ENCODE data around the gene URB1. TPM values are rescaled to one million over a fixed set of nuclear protein-coding genes. Genes with fewer than 3 reads are reported as not detected.

URB1 gene
- total and polyA plus RNA-seq, 2 of the 8 experiments (the other 6 are each of a cell fraction or from before 2014, with no cell fraction given): 8.1 to 28.9 TPM

- H2AK5ac ChIP-seq (ENCODE audit: low read depth, low read length): no peak overlapping the region
- H3K4ac ChIP-seq (replicated peaks; ENCODE audit: insufficient read length, low read depth, low read length): no peak overlapping the region
- no peak overlapping the region for H3K23ac ChIP-seq (ENCODE audit: insufficient read length)
- no peak overlapping the region for H2BK12ac ChIP-seq (ENCODE audit: low read depth, low read length)
- no peak overlapping the region for H3K14ac ChIP-seq (ENCODE audit: insufficient read length)
- H4K5ac ChIP-seq (ENCODE audit: insufficient read length, low read depth, low read length): no peak overlapping the region
- no peak overlapping the region for H3K4me3 ChIP-seq (ENCODE audit: extremely low read depth in 1 of 4, insufficient read depth in 2 of 4, low read depth in 3 of 4, low read length in 4 of 4)
- no peak overlapping the region for H3K56ac ChIP-seq (replicated peaks; ENCODE audit: insufficient read length, low read depth, low read length)
- no peaks in the 10 kb centered on the region for H3K4me1 ChIP-seq (replicated peaks in 1 of 4; ENCODE audit: control insufficient read depth in 3 of 4, insufficient read depth in 4 of 4, low read length in 3 of 4)
- H3K79me1 ChIP-seq (ENCODE audit: low read depth, low read length): no peaks in the 10 kb centered on the region; the same call in 1 of the 2 replicates
- no peak overlapping the region for H4K8ac ChIP-seq (ENCODE audit: extremely low read depth, insufficient read depth, low read length)
- H3K4me2 ChIP-seq (ENCODE audit: insufficient read depth in 1 of 2, low read depth in 2 of 2, low read length in 2 of 2): no peak overlapping the region
- H3K18ac ChIP-seq (ENCODE audit: extremely low read depth, low read length): no peak overlapping the region
- no peaks in the 10 kb centered on the region for H3K79me2 ChIP-seq (ENCODE audit: control insufficient read depth in 1 of 2, insufficient read depth in 2 of 2, low read length in 2 of 2)
- no peak overlapping the region for H2BK5ac ChIP-seq (ENCODE audit: low read depth, low read length)
- POLR2A ChIA-PET (ENCODE audit: partially characterized antibody): no interaction called here
- no peaks in the 10 kb centered on the region for H3K27me3 ChIP-seq (replicated peaks in 1 of 4; ENCODE audit: control insufficient read depth in 3 of 4, extremely low read depth in 1 of 4, insufficient read depth in 3 of 4, low read length in 3 of 4)
- H3K23me2 ChIP-seq (ENCODE audit: low read depth, low read length): no peaks in the 10 kb centered on the region
- H2BK15ac ChIP-seq (ENCODE audit: low read length): no peak overlapping the region
- peaks cover 40 to 89% (median 78%) of the 10 kb centered on the region in 4 experiments for H3K36me3 ChIP-seq (ENCODE audit: control insufficient read depth in 2 of 4, insufficient read depth in 4 of 4, low read length in 3 of 4)
- no peak overlapping the region for H2BK20ac ChIP-seq (ENCODE audit: low read length)
- 91% methylated on average over 8 of the region's 8 CpGs; no CpG with 5 or more reads in 1 of the 2 experiments for WGBS, 2 experiments (ENCODE audit: extremely low coverage in 1 of 2, insufficient coverage in 1 of 2, insufficient read length in 1 of 2, insufficient replicate concordance in 2 of 2, low coverage in 1 of 2, low lambda C conversion rate in 2 of 2, missing lambda C conversion rate in 1 of 2)
- DNase-seq (ENCODE audit: low read depth in 1 of 2, low spot score in 2 of 2) (no peak), FAIRE-seq (no peak)
- no peak overlapping the region for H4K91ac ChIP-seq (replicated peaks; ENCODE audit: insufficient read length, low read length)
- no peak overlapping the region for H3K27ac ChIP-seq (ENCODE audit: low read depth, low read length)
- no peaks in the 10 kb centered on the region for H3K9me3 ChIP-seq (ENCODE audit: insufficient read depth in 2 of 2, low read depth in 1 of 2, low read length in 1 of 2)
- no peak overlapping the region for H2BK120ac ChIP-seq (replicated peaks; ENCODE audit: low read depth, low read length)
- H2AFZ ChIP-seq (ENCODE audit: low read length): no peak overlapping the region
- peaks cover 4 to 10% of the 10 kb centered on the region in 2 experiments for H4K20me1 ChIP-seq (replicated peaks in 1 of 2; ENCODE audit: control insufficient read depth in 1 of 2, insufficient read depth in 2 of 2, low read length in 2 of 2)
- no peak overlapping the region for H3K9ac ChIP-seq (replicated peaks in 1 of 4; ENCODE audit: extremely low read depth in 1 of 4, low read depth in 3 of 4, low read length in 3 of 4)
- CTCF ChIA-PET (ENCODE audit: partially characterized antibody): interaction anchor here (1.2 kb wide), 2 partner anchors 12 to 47 kb away, joined by 3 to 4 read pairs; no protein-coding TSS in a partner anchor
- TF ChIP-seq NANOG (IDR thresholded peaks at IDR 0.05; ENCODE audit: insufficient read depth, low read depth, low read length, poor library complexity, severe bottlenecking): no peak
- no peak for TF ChIP-seq SIN3A (conservative IDR thresholded peaks at IDR 0.05 in 1 of 2, IDR thresholded peaks at IDR 0.05 in 1 of 2; ENCODE audit: low read depth in 1 of 2, low read length in 2 of 2)
- TF ChIP-seq SP2 (IDR thresholded peaks at IDR 0.05; ENCODE audit: low read length): no peak
- TF ChIP-seq RAD21 (IDR thresholded peaks at IDR 0.05 in 1 of 2, conservative IDR thresholded peaks at IDR 0.05 in 1 of 2; ENCODE audit: low read depth in 2 of 2, low read length in 2 of 2): no peak
- no peak for TF ChIP-seq KDM5A (IDR thresholded peaks at IDR 0.05; ENCODE audit: low read length)
- TF ChIP-seq BRCA1 (IDR thresholded peaks at IDR 0.05; ENCODE audit: low read depth, low read length): no peak
- TF ChIP-seq CBX8 (IDR thresholded peaks at IDR 0.05; ENCODE audit: borderline replicate concordance, low read depth, low read length): no peak
- TF ChIP-seq KDM1A (IDR thresholded peaks at IDR 0.05; ENCODE audit: borderline replicate concordance, low read length): no peak
- no peak for TF ChIP-seq RBBP5 (IDR thresholded peaks at IDR 0.05; ENCODE audit: borderline replicate concordance, low read depth, low read length)
- no peak for TF ChIP-seq CREB1 (IDR thresholded peaks at IDR 0.05)
- no peak for TF ChIP-seq RXRA (IDR thresholded peaks at IDR 0.05; ENCODE audit: insufficient read depth, low read depth, low read length)
- TF ChIP-seq HDAC2 (IDR thresholded peaks at IDR 0.05; ENCODE audit: borderline replicate concordance in 1 of 2, low read depth in 2 of 2, low read length in 2 of 2): no peak
Measured at GRCh38 chr21:32353002-32353711, 39.7 kb downstream of the URB1 start.
